WTC11 (cell line): ENCODE data around the gene MTM1.

Experiments used
- CTCF ChIP-seq: fragments of 200-600 bp; IDR thresholded peaks from 2 replicates; pipeline ENCODE4 v1.8.0; 2022; ENCODE audit warnings: antibody characterized with exemption
- MAX ChIP-seq: sonication (generic); formaldehyde crosslinking; IDR thresholded peaks from 2 replicates; pipeline ENCODE4 v1.8.0; 2022; ENCODE audit warnings: mild to moderate bottlenecking, missing genetic modification reagents
- RELA ChIP-seq: sonication (generic); formaldehyde crosslinking; IDR thresholded peaks from 2 replicates; pipeline ENCODE4 v1.8.1; 2022; ENCODE audit warnings: missing genetic modification reagents, mild to moderate bottlenecking, borderline replicate concordance
- USF2 ChIP-seq: sonication (generic); formaldehyde crosslinking; IDR thresholded peaks from 2 replicates; pipeline ENCODE4 v1.8.1; 2023; ENCODE audit warnings: mild to moderate bottlenecking, missing genetic modification reagents, moderate library complexity
- ZBTB43 ChIP-seq: sonication (generic); formaldehyde crosslinking; IDR thresholded peaks from 2 replicates; pipeline ENCODE4 v1.8.1; 2023; ENCODE audit warnings: mild to moderate bottlenecking, missing genetic modification reagents
- ZNF121 ChIP-seq: sonication (generic); formaldehyde crosslinking; IDR thresholded peaks from 2 replicates; pipeline ENCODE4 v1.8.0; 2023; ENCODE audit warnings: missing genetic modification reagents

- TF ChIP-seq ZBTB43 (CRISPR knock-in tag) (no peak), CTCF (no peak), RELA (no peak), MAX (CRISPR knock-in tag) (no peak), ZNF121 (CRISPR knock-in tag) (no peak), USF2 (CRISPR knock-in tag) (no peak)
These were observed 23.3 kb upstream of the MTM1 start for GRCh38 chrX:150544835-150545770.
